HCEC 1CT (cell line): Measurements from ENCODE around the gene TNFSF15.
A peak's percentile ranks its signal among the peaks of the same experiment; 100 is the strongest.

Experiments
- DNase-seq: peaks from one replicate; pipeline ENCODE4 v3.0.0-alpha.2; 2017

Gene TNFSF15

GRCh38 chr9:114805670-114806525, at the start of gene TNFSF15:
Gene TNFSF15, minus strand, starts transcription at chr9:114806039. Its CDS starts 27 bp downstream, at chr9:114806012.
- no peak for DNase-seq

DNA sequence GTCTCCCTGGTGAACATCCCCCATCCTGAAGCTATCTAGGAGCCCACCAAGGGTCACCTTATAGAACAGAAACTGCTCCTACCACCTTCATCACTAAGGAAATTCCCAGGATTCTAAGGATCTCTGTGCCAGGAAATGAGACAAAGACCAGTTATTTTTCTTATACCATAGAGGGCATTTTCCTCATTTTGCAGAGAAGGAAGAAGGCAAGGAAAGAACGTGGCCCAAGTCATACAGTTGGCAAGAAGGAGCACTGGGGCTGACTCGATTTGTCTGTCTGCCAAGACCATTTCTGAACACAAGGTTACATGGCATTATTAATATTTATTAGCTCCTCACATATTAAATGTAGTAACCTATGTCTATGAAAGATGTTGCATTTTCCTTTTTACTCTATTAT, 49.6 kb upstream of the TNFSF15 start:
- DNase-seq: no peak

DNA sequence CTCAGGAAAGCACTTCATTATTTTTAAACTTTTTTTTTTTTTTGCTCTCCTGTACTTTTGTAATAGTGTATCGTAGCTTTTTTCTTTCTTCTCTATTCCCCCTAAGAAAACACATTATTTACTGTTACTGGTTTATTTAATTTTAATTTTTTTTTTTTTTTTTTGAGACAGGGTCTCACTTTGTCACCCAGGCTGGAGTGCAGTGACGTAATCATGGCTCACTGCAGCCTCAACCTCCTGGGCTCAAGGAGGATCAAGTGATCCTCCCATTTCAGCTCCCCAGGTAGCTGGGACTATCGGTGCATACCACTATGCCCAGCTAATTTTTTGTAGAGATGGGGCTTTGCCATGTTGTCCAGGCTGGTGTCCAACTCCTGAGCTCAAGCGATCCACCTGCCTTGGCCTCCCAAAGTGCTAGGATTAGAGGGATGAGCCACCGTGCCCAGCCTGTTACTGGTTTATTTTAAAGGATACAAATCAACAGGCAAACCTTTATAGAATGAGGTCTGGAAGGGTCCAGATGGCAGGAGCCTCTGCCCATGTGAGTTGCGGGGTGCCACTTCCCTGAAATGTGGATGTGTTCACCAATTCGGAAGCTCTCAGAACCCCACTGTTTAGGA, 49.0 kb upstream of the TNFSF15 start:
- DNase-seq: no peak

DNA sequence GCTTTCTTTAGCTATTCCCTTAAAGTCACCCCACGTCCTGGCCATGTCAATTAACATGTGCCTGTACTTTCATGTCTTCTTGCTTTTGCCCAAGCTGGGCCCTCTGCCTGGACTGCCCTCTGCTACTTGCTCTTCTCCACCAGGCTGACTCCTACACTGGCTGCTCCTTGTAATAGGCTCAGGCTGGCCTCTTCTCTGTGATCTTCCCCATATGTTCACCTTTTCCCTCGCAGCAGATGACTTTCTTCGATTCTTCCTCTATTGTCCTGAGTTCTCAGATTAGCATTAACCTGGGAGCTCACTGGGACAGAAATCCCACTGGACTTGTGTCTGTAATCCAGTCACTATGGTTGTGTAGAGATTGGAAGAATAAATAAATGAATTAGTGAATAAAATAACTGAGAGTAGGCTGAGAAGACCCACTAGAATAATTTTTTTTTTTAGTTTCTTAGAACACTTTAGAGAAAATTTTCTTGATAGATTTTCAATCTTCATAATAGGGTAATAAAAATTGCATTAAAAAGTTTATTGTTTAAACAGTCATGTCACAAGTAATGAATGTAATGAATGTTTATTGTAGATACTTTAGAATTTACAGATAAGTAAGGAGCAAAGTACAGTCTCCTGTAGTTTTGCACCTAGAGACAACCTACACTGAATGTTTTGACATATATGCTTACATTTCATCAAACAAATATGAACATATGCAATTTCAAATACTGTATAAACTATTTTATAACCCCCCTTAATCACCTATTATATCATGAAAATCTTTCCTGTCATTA, 47.4 kb upstream of the TNFSF15 start:
- DNase-seq: no peak

DNA sequence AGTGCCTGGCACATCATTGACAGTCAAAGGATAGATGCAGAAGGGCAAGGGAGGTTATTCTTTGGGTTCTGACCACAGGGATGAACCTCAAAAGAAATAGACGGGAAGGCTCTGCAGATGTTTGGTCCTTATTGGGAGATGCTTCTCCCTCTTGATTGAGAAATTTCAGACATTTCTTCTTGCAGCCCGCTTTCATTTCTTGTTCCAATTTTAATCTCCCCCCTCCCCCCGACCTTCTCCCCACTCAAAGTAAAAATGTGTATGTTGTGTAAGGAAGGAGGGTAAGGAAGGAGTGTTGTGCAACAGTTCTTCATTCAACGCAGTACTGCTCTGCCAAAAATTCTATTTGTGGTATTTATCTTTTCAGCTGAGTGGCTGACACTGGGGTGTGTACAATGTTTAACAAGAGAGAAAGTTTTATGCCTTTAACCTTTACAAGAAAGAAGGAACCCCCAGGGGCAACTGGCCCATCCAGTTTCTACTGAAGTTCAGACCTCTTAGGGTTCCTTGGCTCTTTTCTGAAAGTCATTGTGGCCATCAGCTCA, 46.3 kb upstream of the TNFSF15 start:
- peak; percentile 53 for DNase-seq

GRCh38 chr9:114851306-114851705, 45.5 kb upstream of the TNFSF15 start:
- no peak for DNase-seq

DNA sequence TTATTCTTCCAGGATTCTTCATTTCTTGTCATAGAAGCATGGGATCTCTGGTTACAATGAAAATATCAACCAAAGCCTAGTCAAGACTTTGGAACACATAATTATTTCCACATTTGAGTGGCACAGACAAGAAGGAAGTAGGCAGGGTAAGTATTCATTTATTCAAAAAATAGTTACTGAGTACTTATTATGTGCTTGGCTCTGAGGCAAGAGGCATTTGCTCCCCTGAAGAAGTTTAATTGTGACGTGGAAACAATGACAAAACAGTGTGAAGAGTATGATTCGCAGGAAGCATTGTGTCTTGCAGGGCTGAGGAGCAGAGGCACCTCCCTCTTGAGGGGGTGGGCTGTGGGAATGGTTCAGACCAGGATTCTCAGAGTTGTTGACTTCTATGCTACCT, 45.0 kb upstream of the TNFSF15 start:
- DNase-seq: no peak

GRCh38 chr9:114849450-114849849, 43.6 kb upstream of the TNFSF15 start:
- DNase-seq: no peak

DNA sequence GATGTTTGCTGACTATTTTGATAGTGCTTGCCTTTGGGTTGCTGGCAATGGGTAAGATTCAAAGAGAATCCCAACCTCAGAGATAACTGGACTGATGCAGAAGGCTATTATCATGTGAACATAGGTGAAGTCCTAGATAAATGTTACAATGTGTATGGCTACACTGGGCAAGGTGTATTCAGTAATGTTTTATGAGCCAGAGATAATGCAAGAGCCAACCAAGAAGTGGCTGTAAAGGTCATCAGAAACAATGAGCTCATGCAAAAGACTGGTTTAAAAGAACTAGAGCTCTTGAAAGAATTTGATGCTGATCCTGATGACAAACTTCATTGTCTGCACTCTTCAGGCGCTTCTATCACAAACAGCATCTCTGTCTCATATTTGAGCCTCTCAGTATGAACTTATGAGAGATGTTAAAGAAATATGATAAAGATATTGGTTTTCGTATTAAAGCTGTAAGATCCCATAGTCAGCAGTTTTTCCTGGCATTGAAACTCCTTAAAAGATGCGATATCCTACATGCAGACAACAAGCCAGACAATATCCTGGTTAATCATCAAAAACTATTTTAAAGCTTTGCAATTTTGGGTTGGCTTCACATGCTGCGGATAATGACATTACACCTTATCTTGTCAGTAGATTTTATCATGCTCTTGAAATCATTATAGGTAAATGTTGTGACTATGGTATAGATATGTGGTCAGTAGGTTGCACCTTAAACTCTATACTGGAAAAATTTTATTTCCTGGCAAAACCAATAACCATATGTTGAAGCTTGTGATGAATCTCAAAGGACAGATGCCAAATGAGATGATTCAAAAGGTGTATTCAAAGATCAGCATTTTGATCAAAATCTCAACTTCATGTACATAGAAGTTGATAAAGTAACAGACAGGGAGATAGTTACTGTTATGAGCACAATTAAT, 41.9 kb upstream of the TNFSF15 start:
- no peak for DNase-seq

GRCh38 chr9:114845373-114845772, 39.5 kb upstream of the TNFSF15 start:
- DNase-seq: no peak

- no peak for DNase-seq
Observed at GRCh38 chr9:114844766-114845165, 38.9 kb upstream of the TNFSF15 start.

GRCh38 chr9:114837923-114838322, 32.1 kb upstream of the TNFSF15 start:
- DNase-seq: peak; percentile 13

GRCh38 chr9:114836769-114837168, 30.9 kb upstream of the TNFSF15 start:
- DNase-seq: no peak

DNA sequence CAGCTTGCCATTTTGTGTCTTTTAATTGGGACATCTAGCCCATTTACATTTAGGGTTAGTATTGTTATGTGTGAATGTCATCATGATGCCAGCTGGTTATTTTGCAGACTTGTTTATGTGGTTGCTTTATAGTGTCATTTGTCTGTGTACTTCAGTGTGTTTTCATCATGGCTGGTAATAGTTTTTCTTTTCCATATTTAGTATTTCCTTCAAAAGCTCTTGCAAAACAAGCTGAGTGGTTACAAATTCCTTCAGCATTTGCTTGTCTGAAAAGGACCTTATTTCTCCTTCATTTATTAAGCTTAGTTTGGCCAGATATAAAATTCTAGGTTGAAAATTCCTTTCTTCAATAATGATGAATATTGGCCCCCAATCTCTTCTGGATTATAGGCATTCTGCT, 28.5 kb upstream of the TNFSF15 start:
- no peak for DNase-seq

GRCh38 chr9:114830546-114830945, 24.7 kb upstream of the TNFSF15 start:
- no peak for DNase-seq

GRCh38 chr9:114829574-114830440, 24.0 kb upstream of the TNFSF15 start:
- DNase-seq: no peak

DNA sequence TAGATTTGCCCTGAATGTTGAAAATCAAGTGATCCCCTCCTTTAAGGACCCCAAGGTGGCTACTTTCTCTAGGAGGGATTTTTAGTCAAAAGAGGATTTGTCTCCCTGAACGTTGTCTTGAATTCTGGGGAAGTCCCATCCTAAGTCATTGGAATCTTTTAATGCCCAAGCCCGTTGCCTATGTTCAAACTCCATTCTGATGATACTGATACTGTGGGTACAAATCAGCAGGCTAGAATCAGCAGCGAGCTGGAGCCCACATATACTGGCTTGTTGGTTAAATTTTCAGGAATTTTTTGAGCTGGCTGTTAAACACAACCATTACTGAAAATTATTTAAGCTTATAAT, 22.4 kb upstream of the TNFSF15 start:
- no peak for DNase-seq

GRCh38 chr9:114827641-114828302, 21.9 kb upstream of the TNFSF15 start:
- no peak for DNase-seq

GRCh38 chr9:114826431-114826830, 20.6 kb upstream of the TNFSF15 start:
- DNase-seq: no peak

DNA sequence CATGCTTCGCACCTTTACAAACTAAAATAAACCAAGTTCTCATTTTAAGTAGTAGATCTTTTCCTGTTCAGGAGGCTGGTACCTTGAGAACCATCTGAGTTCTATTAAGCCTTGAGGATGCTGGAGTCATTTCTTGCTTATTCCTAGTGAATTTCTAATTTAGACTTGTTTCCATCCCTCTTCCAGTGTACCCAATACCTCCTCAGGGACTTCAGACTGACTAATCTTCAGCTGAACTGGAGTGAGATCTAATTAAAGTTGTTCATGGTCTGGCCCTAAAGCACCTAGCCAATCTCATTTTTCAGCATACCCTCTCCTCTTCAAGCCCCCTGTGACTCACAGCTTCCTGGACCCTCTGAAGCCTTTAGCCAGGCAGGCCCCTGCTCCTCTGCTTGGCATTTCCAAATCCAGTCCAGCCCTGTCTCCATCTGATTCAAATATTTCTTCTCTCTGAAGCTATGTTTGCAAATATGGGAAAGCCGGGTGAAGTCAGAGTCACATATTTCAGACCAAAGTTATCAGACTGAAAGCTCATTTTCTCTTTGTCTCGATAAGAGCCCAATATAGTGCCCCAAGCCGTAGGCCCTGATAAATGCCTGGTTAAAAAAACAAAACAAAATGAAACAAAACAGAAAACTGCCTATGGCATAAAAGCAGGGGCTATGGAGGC, 19.4 kb upstream of the TNFSF15 start:
- no peak for DNase-seq
